Hepatocyte (in vitro differentiated cells): Measurements from ENCODE around the gene DCST1. TPM values are rescaled to one million over a fixed set of nuclear protein-coding genes. Genes with fewer than 3 reads are reported as not detected.

Experiments used
- DNase-seq: peaks from one replicate; pipeline ENCODE4 v3.0.0-alpha.2; 2016; ENCODE audit warnings: low spot score
- H2AFZ ChIP-seq: fragments of 200-600 bp; sonication (generic); 2 replicates; pipeline ENCODE4 v1.6.0; 2016; ENCODE audit warnings: antibody characterized with exemption, mild to moderate bottlenecking
- H3K27ac ChIP-seq: fragments of 200-600 bp; sonication (generic); 2 replicates; pipeline ENCODE4 v1.5.1; 2016; ENCODE audit warnings: mild to moderate bottlenecking
- H3K27me3 ChIP-seq: fragments of 200-600 bp; sonication (generic); 2 replicates; pipeline ENCODE4 v1.6.1; 2016
- H3K36me3 ChIP-seq: fragments of 200-600 bp; sonication (generic); replicated peaks from 2 replicates; pipeline ENCODE4 v1.5.1; 2016; ENCODE audit warnings: low read depth; ENCODE audit not compliant: insufficient read depth
- H3K4me1 ChIP-seq: fragments of 200-600 bp; sonication (generic); 2 replicates; pipeline ENCODE4 v1.5.1; 2016; ENCODE audit warnings: mild to moderate bottlenecking, moderate library complexity; ENCODE audit not compliant: insufficient read depth
- H3K4me2 ChIP-seq: fragments of 200-600 bp; sonication (generic); 2 replicates; pipeline ENCODE4 v1.6.0; 2016
- H3K4me3 ChIP-seq: fragments of 200-600 bp; sonication (generic); 2 replicates; pipeline ENCODE4 v1.5.1; 2016; ENCODE audit warnings: mild to moderate bottlenecking
- H3K79me2 ChIP-seq: fragments of 200-600 bp; sonication (generic); 2 replicates; pipeline ENCODE4 v1.6.0; 2017; ENCODE audit warnings: mild to moderate bottlenecking
- H3K9me2 ChIP-seq: fragments of 200-600 bp; sonication (generic); replicated peaks from 2 replicates; pipeline ENCODE4 v1.6.0; 2017; ENCODE audit warnings: mild to moderate bottlenecking; ENCODE audit not compliant: insufficient read depth
- H3K9me3 ChIP-seq: fragments of 200-600 bp; sonication (generic); 2 replicates; pipeline ENCODE4 v1.5.1; 2016; ENCODE audit warnings: low read depth, mild to moderate bottlenecking
- H4K20me1 ChIP-seq: fragments of 200-600 bp; sonication (generic); 2 replicates; pipeline ENCODE4 v1.6.0; 2016; ENCODE audit warnings: mild to moderate bottlenecking; ENCODE audit not compliant: insufficient read depth, poor library complexity, severe bottlenecking
- CTCF ChIP-seq: fragments of 200-600 bp; sonication (generic); IDR thresholded peaks from 2 replicates; pipeline ENCODE4 v1.5.1; 2016; ENCODE audit warnings: antibody characterized with exemption, mild to moderate bottlenecking; ENCODE audit not compliant: poor library complexity
- EZH2 ChIP-seq: fragments of 200-600 bp; sonication (generic); IDR thresholded peaks from 2 replicates; pipeline ENCODE4 v1.6.1; 2016; ENCODE audit warnings: antibody characterized with exemption, mild to moderate bottlenecking, borderline replicate concordance
- EZH2phosphoT487 ChIP-seq: fragments of 200-600 bp; sonication (generic); IDR thresholded peaks from one replicate; pipeline ENCODE4 v1.6.1; 2018; ENCODE audit warnings: antibody characterized with exemption, mild to moderate bottlenecking, low read depth, moderate library complexity; ENCODE audit not compliant: unreplicated experiment, severe bottlenecking
- WGBS: methylation state at CpG from one replicate; pipeline ENCODE4 v1.1.6; 2016; ENCODE audit warnings: low lambda C conversion rate; ENCODE audit errors: missing lambda C conversion rate; 5-methylcytosine and 5-hydroxymethylcytosine counted together
- polyA plus RNA-seq: library from polyadenylated mRNA; unstranded; fragments of >200 nt; fragmentation: Nextera tagmentation; extraction: Ambion mirVana; gene quantifications from 2 replicates; pipeline ENCODE4 v1.2.1, GENCODE V29; 2016
- total RNA-seq: library from RNA; depleted of rRNA; stranded (reverse); fragments of >200 nt; gene quantifications from 2 replicates; pipeline ENCODE4 v1.2.3, GENCODE V29; 2014

Gene DCST1
- total and polyA plus RNA-seq, 2 experiments from 2014 or later, result 0.60 TPM; not detected in 1

- Histone ChIP-seq H4K20me1 (no peaks in the 10 kb centered on the region), H2AFZ (no peak overlapping the region), H3K9me3 (no peaks in the 10 kb centered on the region), H3K79me2 (no peaks in the 10 kb centered on the region), H3K4me1 (peaks cover 5% of the 10 kb centered on the region), H3K4me3 (no peak overlapping the region), H3K4me2 (no peak overlapping the region), H3K36me3 (no peaks in the 10 kb centered on the region), H3K27ac (no peak overlapping the region), H3K27me3 (no peaks in the 10 kb centered on the region), H3K9me2 (no peaks in the 10 kb centered on the region)
- no peak for DNase-seq
- WGBS, result 78% methylated on average over 4 of the region's 4 CpGs
- TF ChIP-seq CTCF (no peak), EZH2phosphoT487 (no peak), EZH2 (no peak)
These were observed 5.7 kb downstream of the DCST1 start for GRCh38 chr1:155039308-155039669.

GRCh38 chr1:155040358-155041093, 6.9 kb downstream of the DCST1 start:
- WGBS, result 92% methylated on average over 14 of the region's 14 CpGs
- no peak overlapping the region for H3K4me2 ChIP-seq
- no peaks in the 10 kb centered on the region for H3K9me2 ChIP-seq
- no peaks in the 10 kb centered on the region for H4K20me1 ChIP-seq
- H2AFZ ChIP-seq, result no peak overlapping the region
- no peak overlapping the region for H3K4me3 ChIP-seq
- H3K36me3 ChIP-seq, result no peaks in the 10 kb centered on the region
- H3K27ac ChIP-seq, result no peak overlapping the region
- no peaks in the 10 kb centered on the region for H3K79me2 ChIP-seq
- H3K4me1 ChIP-seq, result peaks cover 5% of the 10 kb centered on the region
- no peaks in the 10 kb centered on the region for H3K27me3 ChIP-seq
- TF ChIP-seq EZH2 (no peak), CTCF (no peak), EZH2phosphoT487 (no peak)
- no peak for DNase-seq
- H3K9me3 ChIP-seq, result no peaks in the 10 kb centered on the region

- Histone ChIP-seq H4K20me1 (no peaks in the 10 kb centered on the region), H3K4me3 (no peak overlapping the region), H3K27ac (peak overlapping the region; percentile 26), H3K9me3 (no peaks in the 10 kb centered on the region), H3K27me3 (no peaks in the 10 kb centered on the region), H3K79me2 (no peaks in the 10 kb centered on the region), H3K9me2 (no peaks in the 10 kb centered on the region), H3K36me3 (no peaks in the 10 kb centered on the region), H2AFZ (no peak overlapping the region), H3K4me1 (peaks cover 5% of the 10 kb centered on the region), H3K4me2 (no peak overlapping the region)
- no peak for TF ChIP-seq CTCF
- TF ChIP-seq EZH2phosphoT487, result no peak
- TF ChIP-seq EZH2, result no peak
- 98% methylated on average over 4 of the region's 5 CpGs for WGBS
- no peak for DNase-seq
These were observed 9.2 kb downstream of the DCST1 start for GRCh38 chr1:155042789-155043188.
